Raji (cell line): ENCODE data around the gene RASL12.

Source experiments
- POLR2A ChIP-seq: IDR thresholded peaks from 2 replicates; pipeline ENCODE4 v1.6.1; 2011; ENCODE audit warnings: low read depth, low read length, control low read depth; ENCODE audit not compliant: insufficient read depth

Gene RASL12

GRCh38 chr15:65032801-65033537, 34.8 kb downstream of the RASL12 start:
- no peak for TF ChIP-seq POLR2A

GRCh38 chr15:65029736-65030208, 38.0 kb downstream of the RASL12 start:
- no peak for TF ChIP-seq POLR2A

DNA sequence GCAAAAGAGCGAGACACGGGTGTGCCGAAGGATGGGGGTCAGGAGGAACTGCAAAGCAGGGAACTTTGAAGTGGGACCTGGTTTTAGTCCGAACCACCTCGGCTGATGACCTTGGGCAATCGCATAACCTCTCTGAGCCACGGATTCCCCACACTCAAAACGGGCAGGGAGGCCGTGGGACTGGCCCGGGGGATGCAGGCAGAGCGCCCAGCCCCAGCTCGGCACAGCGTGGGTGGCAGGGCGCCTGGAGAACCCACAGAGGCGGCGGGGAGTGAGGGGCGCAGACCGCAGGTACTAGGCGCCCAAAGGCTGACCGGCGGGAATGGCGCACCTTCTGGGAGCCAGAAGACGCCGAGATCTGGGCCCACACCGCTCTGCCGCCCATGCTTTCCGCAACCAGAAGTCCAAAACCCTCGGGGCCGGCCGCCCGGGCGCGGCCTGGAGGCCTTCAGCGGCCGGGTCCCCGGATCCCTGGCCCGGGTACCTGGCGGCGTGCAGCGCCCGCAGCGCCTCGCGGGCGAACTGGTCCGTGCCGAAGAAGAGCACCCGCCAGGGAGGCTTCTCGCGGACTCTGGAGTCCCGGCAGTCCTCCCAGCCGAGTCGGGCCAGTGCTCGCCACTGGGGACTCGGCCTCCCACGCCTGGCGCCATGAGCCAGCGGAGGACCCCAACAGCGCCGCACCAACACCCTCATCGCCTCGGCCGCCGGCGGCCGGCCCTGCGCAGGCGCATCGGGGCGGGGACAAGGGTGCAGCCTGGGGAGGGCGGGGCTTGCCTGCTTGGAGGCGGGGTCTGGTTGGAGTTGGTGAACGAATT, 38.7 kb downstream of the RASL12 start, which contains the start of gene MTFMT:
MTFMT (minus strand) TSS at position 719 of the 815 bp plus-strand sequence; CDS start at position 693, 26 bp downstream.
- TF ChIP-seq POLR2A: peak; percentile 96

DNA sequence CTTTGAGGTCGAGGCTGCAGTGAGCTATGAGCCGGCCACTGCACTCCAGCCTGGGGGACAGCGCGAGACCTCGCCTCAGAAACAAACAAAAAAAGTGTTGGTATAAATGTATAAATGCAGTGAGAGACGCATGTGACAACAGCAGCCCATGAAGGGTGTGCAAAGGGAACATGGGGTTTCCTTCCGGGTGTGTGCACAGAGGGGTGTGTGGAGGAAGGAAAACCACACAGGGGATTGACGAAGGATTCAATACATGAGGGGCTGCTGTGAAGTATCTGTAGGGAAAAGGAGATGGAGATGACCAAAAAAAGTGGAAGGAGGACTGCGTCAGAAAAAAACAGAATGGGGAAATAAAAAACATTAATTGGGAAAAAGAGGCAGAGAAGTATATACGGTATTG, 39.5 kb downstream of the RASL12 start:
- TF ChIP-seq POLR2A: no peak

- no peak for TF ChIP-seq POLR2A
Measured at GRCh38 chr15:65027593-65027992, 40.2 kb downstream of the RASL12 start.

GRCh38 chr15:65026756-65027155, 41.0 kb downstream of the RASL12 start:
- TF ChIP-seq POLR2A: no peak

GRCh38 chr15:65021488-65021887, 46.3 kb downstream of the RASL12 start:
- TF ChIP-seq POLR2A: no peak

DNA sequence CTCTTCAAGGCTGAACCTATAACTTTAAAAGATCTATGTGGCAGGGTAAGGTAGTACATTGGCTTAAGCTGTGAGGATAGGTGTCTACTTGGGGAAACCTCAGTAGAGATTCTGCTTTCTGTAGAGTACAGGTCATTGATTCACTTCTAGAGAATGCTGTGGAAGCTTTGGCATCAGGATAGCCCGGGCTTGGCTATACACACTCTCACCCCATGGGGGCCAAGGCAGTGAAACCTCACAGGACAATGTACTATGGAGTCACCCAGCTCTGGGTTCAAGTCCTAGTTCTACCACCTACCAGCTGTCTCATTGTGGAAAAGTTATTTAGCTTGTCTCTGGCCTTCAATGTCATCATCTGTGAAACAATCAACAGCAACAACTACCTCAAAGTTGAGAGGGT, 47.4 kb downstream of the RASL12 start:
- no peak for TF ChIP-seq POLR2A

DNA sequence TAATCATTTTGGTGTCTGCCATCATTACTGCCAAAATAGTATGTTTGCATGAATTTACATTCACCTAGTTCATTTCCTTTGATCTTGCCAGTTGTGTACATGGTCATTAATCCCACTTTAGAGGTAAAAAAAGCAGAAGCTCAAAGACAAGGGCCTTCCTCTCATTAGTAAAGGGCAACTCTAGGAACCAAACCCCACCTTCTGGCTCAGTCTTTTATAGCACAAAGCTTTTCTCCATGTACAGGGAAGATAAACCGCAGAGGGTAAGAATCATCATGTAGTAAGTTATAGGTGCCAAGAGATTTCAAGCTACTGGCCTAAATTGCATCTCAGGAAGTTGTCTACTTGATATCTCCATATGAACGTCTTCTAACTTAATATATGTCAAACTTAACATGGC, 58.8 kb downstream of the RASL12 start:
- TF ChIP-seq POLR2A: no peak

- no peak for TF ChIP-seq POLR2A
Measured at GRCh38 chr15:65006876-65007275, 60.9 kb downstream of the RASL12 start.

- no peak for TF ChIP-seq POLR2A
Measured at GRCh38 chr15:65004993-65005392, 62.8 kb downstream of the RASL12 start.
